HepG2 (cell line): Measurements from ENCODE around the gene C1QC. TPM values are rescaled to one million over a fixed set of nuclear protein-coding genes. Genes with fewer than 3 reads are reported as not detected.

Source experiments
- ATAC-seq: fragments of 200-7000 bp; cut with Tn5 transposase; 3 replicates; pipeline ENCODE4 v1.9.1; 2020; ENCODE audit warnings: mild to moderate bottlenecking, moderate library complexity
- BruUV-seq: library from RNA; stranded (reverse); fragments of 400-500 nt; replicated peaks from 2 replicates; lab custom pipeline; 2021; lab: Mats Ljungman, UMichigan
- CTCF ChIA-PET: fragments of 300-600 bp; formaldehyde crosslinking; extraction: SDS; loops from one replicate; lab custom pipeline; 2021; ENCODE audit warnings: low total read pairs, inconsistent platforms, low intra/inter-chr PET ratio; lab: Yijun Ruan, JAX
- POLR2A ChIA-PET: fragments of 350-600 bp; sonication (Branson Sonifier 250); formaldehyde crosslinking; loops from one replicate; lab custom pipeline; 2020; ENCODE audit warnings: antibody characterized with exemption, inconsistent platforms; lab: Yijun Ruan, JAX
- DNase-seq: peaks from one replicate; pipeline ENCODE4 v3.0.0-alpha.2; 2015; ENCODE audit warnings: low spot score
- FAIRE-seq: peaks from 3 replicates; lab custom pipeline; 2011; peaks lifted over from hg19 to GRCh38; lab: Jason Lieb, UNC
- H2AFZ ChIP-seq: one replicate; pipeline ENCODE4 v1.6.1; 2011; ENCODE audit warnings: low read length, inconsistent platforms
- H3K27ac ChIP-seq: fragments of 300-600 bp; 3 replicates; pipeline ENCODE4 v1.8.0; 2011; ENCODE audit warnings: mixed run types, mild to moderate bottlenecking, mixed read lengths, low read length, inconsistent platforms; ENCODE audit not compliant: insufficient read depth; ENCODE audit errors: extremely low read length
- H3K27me3 ChIP-seq, 2 experiments: fragments of 200-600 bp in 1 of 2; 2 replicates in 1 of 2; 3 replicates in 1 of 2; pipeline versions ENCODE4 v1.6.0 to v1.8.0; 2011; ENCODE audit warnings: low read length in 2 of 2, mild to moderate bottlenecking in 2 of 2, moderate library complexity in 2 of 2, inconsistent platforms in 1 of 2; ENCODE audit not compliant: insufficient read depth in 2 of 2, control insufficient read depth in 1 of 2
- H3K36me3 ChIP-seq, 2 experiments: fragments of 200-600 bp in 1 of 2; replicated peaks in 1 of 2; 2 replicates in 1 of 2; 3 replicates in 1 of 2; pipeline versions ENCODE4 v1.5.1 to v1.8.0; 2011; ENCODE audit warnings: low read length in 2 of 2, inconsistent platforms in 1 of 2; ENCODE audit not compliant: insufficient read depth in 2 of 2, control insufficient read depth in 1 of 2
- H3K4me1 ChIP-seq: 2 replicates; pipeline ENCODE4 v1.5.1; 2012; ENCODE audit warnings: low read length, inconsistent platforms; ENCODE audit not compliant: insufficient read depth
- H3K4me2 ChIP-seq: 2 replicates; pipeline ENCODE4 v1.6.0; 2011; ENCODE audit warnings: low read depth, low read length, inconsistent platforms
- H3K4me3 ChIP-seq, 3 experiments: fragments of 200-600 bp in 1 of 3; sonication (generic), shearing (Covaris generic) in 1 of 3; replicated peaks in 1 of 3; 2 replicates each; pipeline ENCODE4 v1.5.1; 2011 to 2016; ENCODE audit warnings: low read length in 3 of 3, inconsistent platforms in 2 of 3, low read depth in 2 of 3, mild to moderate bottlenecking in 2 of 3, control low read depth in 1 of 3, mixed read lengths in 1 of 3; ENCODE audit not compliant: insufficient read depth in 1 of 3
- H3K79me2 ChIP-seq: one replicate; pipeline ENCODE4 v1.6.1; 2011; ENCODE audit warnings: low read length, inconsistent platforms; ENCODE audit not compliant: insufficient read depth
- H3K9ac ChIP-seq: 2 replicates; pipeline ENCODE4 v1.6.0; 2011; ENCODE audit warnings: mild to moderate bottlenecking, low read depth, low read length, inconsistent platforms; ENCODE audit not compliant: insufficient read depth
- H3K9me3 ChIP-seq: 2 replicates; pipeline ENCODE4 v1.5.1; 2012; ENCODE audit warnings: mild to moderate bottlenecking, low read length
- H4K20me1 ChIP-seq: 2 replicates; pipeline ENCODE4 v1.6.0; 2011; ENCODE audit warnings: inconsistent platforms, mild to moderate bottlenecking, low read length, moderate library complexity; ENCODE audit not compliant: insufficient read depth
- FOXA1 ChIP-seq, 2 experiments: fragments of 450-650 bp in 1 of 2; sonication (generic) in 1 of 2; formaldehyde crosslinking in 1 of 2; IDR thresholded peaks; 2 replicates each; pipeline versions ENCODE4 v1.4.0 to v1.6.1; 2016 to 2020; ENCODE audit warnings: missing genetic modification reagents in 1 of 2
- HES4 ChIP-seq: sonication (generic); formaldehyde crosslinking; IDR thresholded peaks from 2 replicates; pipeline ENCODE4 v1.9.0; 2021; ENCODE audit warnings: mild to moderate bottlenecking, missing genetic modification reagents, borderline replicate concordance
- IKZF1 ChIP-seq: fragments of 450-650 bp; IDR thresholded peaks from 2 replicates; pipeline ENCODE4 v1.7.1; 2016
- KDM1A ChIP-seq: IDR thresholded peaks from 2 replicates; pipeline ENCODE4 v1.6.1; 2016; ENCODE audit warnings: missing compliant biosample characterization
- NONO ChIP-seq, 2 experiments: fragments of 450-650 bp in 1 of 2; sonication (generic) in 1 of 2; formaldehyde crosslinking in 1 of 2; IDR thresholded peaks in 1 of 2; conservative IDR thresholded peaks in 1 of 2; 2 replicates each; pipeline versions ENCODE4 v1.6.1 to v1.8.0; 2017 to 2022; ENCODE audit warnings: mild to moderate bottlenecking in 1 of 2, missing genetic modification reagents in 1 of 2, moderate library complexity in 1 of 2
- PAWR ChIP-seq: sonication (generic); formaldehyde crosslinking; IDR thresholded peaks from 2 replicates; pipeline ENCODE4 v1.4.0; 2020; ENCODE audit warnings: missing genetic modification reagents, mild to moderate bottlenecking, borderline replicate concordance
- PHF21A ChIP-seq: sonication (generic); formaldehyde crosslinking; IDR thresholded peaks from 2 replicates; pipeline ENCODE4 v1.5.0; 2020; ENCODE audit warnings: mild to moderate bottlenecking, missing genetic modification reagents
- RAD21 ChIP-seq: fragments of 450-650 bp; formaldehyde crosslinking; IDR thresholded peaks from 2 replicates; pipeline ENCODE4 v1.5.0; 2020; ENCODE audit warnings: mild to moderate bottlenecking
- SP140L ChIP-seq: sonication (generic); formaldehyde crosslinking; IDR thresholded peaks from 2 replicates; pipeline ENCODE4 v1.4.0; 2020; ENCODE audit warnings: missing genetic modification reagents, borderline replicate concordance
- STAG1 ChIP-seq: sonication (generic); formaldehyde crosslinking; IDR thresholded peaks from 2 replicates; pipeline ENCODE4 v1.4.0; 2020; ENCODE audit warnings: missing genetic modification reagents
- ZBTB8A ChIP-seq: sonication (generic); formaldehyde crosslinking; IDR thresholded peaks from 2 replicates; pipeline ENCODE4 v1.4.0; 2020; ENCODE audit warnings: mild to moderate bottlenecking, low read depth, missing genetic modification reagents, borderline replicate concordance
- ZNF160 ChIP-seq: sonication (generic); formaldehyde crosslinking; IDR thresholded peaks from 2 replicates; pipeline ENCODE4 v1.8.0; 2022; ENCODE audit warnings: mild to moderate bottlenecking, inconsistent platforms, missing genetic modification reagents
- ZNF441 ChIP-seq: sonication (generic); formaldehyde crosslinking; IDR thresholded peaks from 2 replicates; pipeline ENCODE4 v1.7.0; 2021; ENCODE audit warnings: missing genetic modification reagents, borderline replicate concordance
- ZNF468 ChIP-seq: sonication (generic); formaldehyde crosslinking; IDR thresholded peaks from 2 replicates; pipeline ENCODE4 v1.8.0; 2022; ENCODE audit warnings: mild to moderate bottlenecking, moderate library complexity, missing genetic modification reagents
- ZSCAN31 ChIP-seq: sonication (generic); formaldehyde crosslinking; IDR thresholded peaks from 2 replicates; pipeline ENCODE4 v1.5.0; 2020; ENCODE audit warnings: low read depth, mild to moderate bottlenecking, missing genetic modification reagents
- in situ Hi-C: cut with HindIII; loops from 2 replicates; pipeline ENCODE4 v1.10.0; 2017; ENCODE audit warnings: low pct_unique_long_range_greater_than_20kb; ENCODE audit not compliant: extremely low pct_ligation_motif_present
- intact Hi-C: fragments of 100-400 bp; cut with micrococcal nuclease; formaldehyde crosslinking; loops from one replicate; pipeline ENCODE4 v1.10.0; 2022; ENCODE audit not compliant: unreplicated experiment
- polyA plus RNA-seq, 8 experiments: library from polyadenylated mRNA; depleted of rRNA in 3 of 8; stranded (reverse) in 7 of 8; unstranded in 1 of 8; fragments of >200 nt; fragmentation: Illumina TruSeq in 4 of 8; extraction: Trizol in 4 of 8; gene quantifications; 2 replicates each; pipeline versions ENCODE4 v1.2.1 to v1.2.3, GENCODE V29; 2011 to 2016; ENCODE audit warnings: low read depth in 4 of 8, missing spikeins in 1 of 8, mixed read lengths in 1 of 8; ENCODE audit not compliant: insufficient read depth in 1 of 8
- total RNA-seq, 5 experiments: library from RNA; depleted of rRNA; stranded (reverse); fragments of >200 nt; fragmentation: Illumina TruSeq; extraction: Trizol; gene quantifications; 2 replicates each; pipeline ENCODE4 v1.2.3, GENCODE V29; 2016; ENCODE audit warnings: low read depth in 1 of 5
- TF ChIP-seq, protein P1 (sequence below): sonication (generic); formaldehyde crosslinking; IDR thresholded peaks from 2 replicates; pipeline ENCODE4 v1.4.0; 2020; ENCODE audit warnings: missing genetic modification reagents

C1QC gene
- total and polyA plus RNA-seq, 2 of the 13 experiments (the other 11 are each of a cell fraction or from before 2014, with no cell fraction given), result not detected

DNA sequence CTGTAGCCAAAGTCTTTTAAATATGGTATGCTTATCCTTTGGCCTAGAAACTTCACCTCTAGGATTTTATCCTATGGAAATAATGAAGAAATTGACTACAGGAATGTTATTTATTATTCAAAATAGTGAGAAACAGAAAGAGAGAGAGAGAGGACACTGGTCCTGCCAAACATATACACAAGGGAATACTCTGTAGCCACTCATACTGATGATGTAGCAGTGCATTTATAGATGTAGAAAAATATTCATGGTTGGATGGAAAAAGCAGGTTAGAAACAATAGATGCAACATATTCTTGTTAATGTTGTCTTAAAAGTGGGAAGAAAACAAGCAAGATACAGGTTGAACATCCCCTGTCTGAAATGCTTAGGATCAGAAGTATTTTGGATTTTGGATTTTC lies 45.0 kb downstream of the C1QC start:
- H3K36me3 ChIP-seq, result no peaks in the 10 kb centered on the region
- H3K27me3 ChIP-seq, result peaks cover 0 to 10% of the 10 kb centered on the region in 2 experiments; a peak in 1 of 5 replicates
- intact Hi-C loops (no loop called here), in situ Hi-C loops (no loop called here)
- no peaks in the 10 kb centered on the region for H3K9me3 ChIP-seq
- ChIA-PET CTCF (no interaction called here), POLR2A (no interaction called here)
- H3K9ac ChIP-seq, result no peak overlapping the region
- no peaks in the 10 kb centered on the region for H3K79me2 ChIP-seq
- no peak overlapping the region for H3K4me3 ChIP-seq
- no peaks in the 10 kb centered on the region for H3K4me1 ChIP-seq
- BruUV-seq, result no TSS peak
- TF ChIP-seq ZNF468 (CRISPR knock-in tag) (no peak), ZBTB8A (CRISPR knock-in tag) (no peak), PAWR (CRISPR knock-in tag) (no peak), KDM1A (CRISPR knock-in tag) (no peak), SP140L (CRISPR knock-in tag) (no peak), NONO (IDR thresholded peaks at IDR 0.05) (no peak), NONO (CRISPR knock-in tag; conservative IDR thresholded peaks at IDR 0.05) (no peak), FOXA1 (IDR thresholded peaks at IDR 0.05) (no peak), FOXA1 (CRISPR knock-in tag; IDR thresholded peaks at IDR 0.05) (no peak), ZNF441 (CRISPR knock-in tag) (no peak), ZNF160 (CRISPR knock-in tag) (no peak), IKZF1 (no peak), STAG1 (no peak), PHF21A (no peak), HES4 (CRISPR knock-in tag) (no peak), ZSCAN31 (CRISPR knock-in tag) (no peak), RAD21 (CRISPR knock-in tag) (no peak)
- TF ChIP-seq, protein P1, sequence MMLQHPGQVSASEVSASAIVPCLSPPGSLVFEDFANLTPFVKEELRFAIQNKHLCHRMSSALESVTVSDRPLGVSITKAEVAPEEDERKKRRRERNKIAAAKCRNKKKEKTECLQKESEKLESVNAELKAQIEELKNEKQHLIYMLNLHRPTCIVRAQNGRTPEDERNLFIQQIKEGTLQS (CRISPR knock-in tag), result no peak
- H4K20me1 ChIP-seq, result no peaks in the 10 kb centered on the region
- FAIRE-seq (no peak), DNase-seq (no peak), ATAC-seq (no peak)
- no peak overlapping the region for H3K4me2 ChIP-seq
- no peak overlapping the region for H3K27ac ChIP-seq
- no peak overlapping the region for H2AFZ ChIP-seq
